Pons (tissue), 1 donor: Measurements from ENCODE around the gene TVP23C.

ENCODE experiments used
- DNase-seq: peaks from one replicate; pipeline ENCODE4 v3.0.0-alpha.2; 2016; ENCODE audit warnings: low spot score

TVP23C gene

GRCh38 chr17:15465045-15465701, 98.1 kb downstream of the TVP23C start:
- no peak for DNase-seq

- no peak for DNase-seq
Measured at GRCh38 chr17:15464231-15464985, 98.9 kb downstream of the TVP23C start.

- DNase-seq: peak; percentile 37
Measured at GRCh38 chr17:15462976-15463772, 100.1 kb downstream of the TVP23C start.

GRCh38 chr17:15457723-15458094, 105.6 kb downstream of the TVP23C start:
- peak; percentile 62 for DNase-seq

- peak; percentile 92 for DNase-seq
Measured at GRCh38 chr17:15456972-15457722, 106.1 kb downstream of the TVP23C start.

- DNase-seq: no peak
Measured at GRCh38 chr17:15456496-15456895, 106.8 kb downstream of the TVP23C start.

GRCh38 chr17:15454346-15454745, 108.9 kb downstream of the TVP23C start:
- no peak for DNase-seq

- DNase-seq: peak; percentile 93
Measured at GRCh38 chr17:15453782-15454181, 109.5 kb downstream of the TVP23C start.

GRCh38 chr17:15453246-15453645, 110.0 kb downstream of the TVP23C start:
- DNase-seq: peak; percentile 68

- no peak for DNase-seq
Measured at GRCh38 chr17:15452746-15453145, 110.5 kb downstream of the TVP23C start.
